Measurements from ENCODE around the gene SWAP70. TPM values are rescaled to one million over a fixed set of nuclear protein-coding genes. Genes with fewer than 3 reads are reported as not detected.

The SWAP70 gene
- total RNA-seq, 2 donors from 2014 or later = 28.8 to 30.7 TPM

- no peaks in the 10 kb centered on the region for H3K4me1 ChIP-seq (ENCODE audit: control insufficient read depth, insufficient read depth, low read length)
- no peak for DNase-seq
- H3K9me3 Mint-ChIP-seq = peaks cover 11% of the 10 kb centered on the region
- H3K27ac Mint-ChIP-seq = peak overlapping the region; percentile 1
- peaks cover 71% of the 10 kb centered on the region for H3K36me3 Mint-ChIP-seq (ENCODE audit: low read depth)
- no peaks in the 10 kb centered on the region for H3K27me3 Mint-ChIP-seq (ENCODE audit: insufficient read depth)
- TF ChIP-seq, protein P1, sequence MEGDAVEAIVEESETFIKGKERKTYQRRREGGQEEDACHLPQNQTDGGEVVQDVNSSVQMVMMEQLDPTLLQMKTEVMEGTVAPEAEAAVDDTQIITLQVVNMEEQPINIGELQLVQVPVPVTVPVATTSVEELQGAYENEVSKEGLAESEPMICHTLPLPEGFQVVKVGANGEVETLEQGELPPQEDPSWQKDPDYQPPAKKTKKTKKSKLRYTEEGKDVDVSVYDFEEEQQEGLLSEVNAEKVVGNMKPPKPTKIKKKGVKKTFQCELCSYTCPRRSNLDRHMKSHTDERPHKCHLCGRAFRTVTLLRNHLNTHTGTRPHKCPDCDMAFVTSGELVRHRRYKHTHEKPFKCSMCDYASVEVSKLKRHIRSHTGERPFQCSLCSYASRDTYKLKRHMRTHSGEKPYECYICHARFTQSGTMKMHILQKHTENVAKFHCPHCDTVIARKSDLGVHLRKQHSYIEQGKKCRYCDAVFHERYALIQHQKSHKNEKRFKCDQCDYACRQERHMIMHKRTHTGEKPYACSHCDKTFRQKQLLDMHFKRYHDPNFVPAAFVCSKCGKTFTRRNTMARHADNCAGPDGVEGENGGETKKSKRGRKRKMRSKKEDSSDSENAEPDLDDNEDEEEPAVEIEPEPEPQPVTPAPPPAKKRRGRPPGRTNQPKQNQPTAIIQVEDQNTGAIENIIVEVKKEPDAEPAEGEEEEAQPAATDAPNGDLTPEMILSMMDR (conservative IDR thresholded peaks at IDR 0.05) = no peak
- H3K4me3 ChIP-seq (ENCODE audit: low read length) = no peak overlapping the region
- H3K27me3 ChIP-seq (ENCODE audit: control insufficient read depth, insufficient read depth, low read length, poor library complexity, severe bottlenecking) = no peaks in the 10 kb centered on the region
- peaks cover 84% of the 10 kb centered on the region for H3K36me3 ChIP-seq (ENCODE audit: control insufficient read depth, insufficient read depth, low read length)
- H3K27ac ChIP-seq (ENCODE audit: low read depth, low read length) = no peak overlapping the region
- WGBS, 2 experiments (ENCODE audit: insufficient coverage in 1 of 2, insufficient read length in 1 of 2) = 72 to 81% methylated on average over 3 of the region's 3 CpGs
- H3K9ac ChIP-seq (ENCODE audit: extremely low read depth, low read length, poor library complexity, severe bottlenecking) = no peak overlapping the region
- no peak overlapping the region for H3K4me3 Mint-ChIP-seq
- peaks cover 4% of the 10 kb centered on the region for H3K4me1 Mint-ChIP-seq
- H3K9me3 ChIP-seq (ENCODE audit: control insufficient read depth, low read length) = peaks cover 23% of the 10 kb centered on the region
Observed at GRCh38 chr11:9738116-9738515, 74.2 kb downstream of the SWAP70 start.

GRCh38 chr11:9738707-9739106 lies 74.8 kb downstream of the SWAP70 start:
- no peak overlapping the region for H3K4me3 Mint-ChIP-seq
- 89 to 93% methylated on average over 1 of the region's 1 CpG for WGBS, 2 experiments (ENCODE audit: insufficient coverage in 1 of 2, insufficient read length in 1 of 2)
- H3K9ac ChIP-seq (ENCODE audit: extremely low read depth, low read length, poor library complexity, severe bottlenecking) = no peak overlapping the region
- peaks cover 13% of the 10 kb centered on the region for H3K9me3 Mint-ChIP-seq
- H3K36me3 ChIP-seq (ENCODE audit: control insufficient read depth, insufficient read depth, low read length) = peaks cover 78% of the 10 kb centered on the region
- H3K36me3 Mint-ChIP-seq (ENCODE audit: low read depth) = peaks cover 70% of the 10 kb centered on the region
- peaks cover 4% of the 10 kb centered on the region for H3K4me1 Mint-ChIP-seq
- peaks cover 23% of the 10 kb centered on the region for H3K9me3 ChIP-seq (ENCODE audit: control insufficient read depth, low read length)
- TF ChIP-seq, protein P1 (conservative IDR thresholded peaks at IDR 0.05) = no peak
- no peaks in the 10 kb centered on the region for H3K27me3 ChIP-seq (ENCODE audit: control insufficient read depth, insufficient read depth, low read length, poor library complexity, severe bottlenecking)
- H3K27ac Mint-ChIP-seq = no peak overlapping the region
- no peaks in the 10 kb centered on the region for H3K27me3 Mint-ChIP-seq (ENCODE audit: insufficient read depth)
- no peaks in the 10 kb centered on the region for H3K4me1 ChIP-seq (ENCODE audit: control insufficient read depth, insufficient read depth, low read length)
- H3K4me3 ChIP-seq (ENCODE audit: low read length) = no peak overlapping the region
- no peak for DNase-seq
- H3K27ac ChIP-seq (ENCODE audit: low read depth, low read length) = no peak overlapping the region

GRCh38 chr11:9739123-9739900 lies 75.4 kb downstream of the SWAP70 start:
- Histone ChIP-seq H3K4me3 (ENCODE audit: low read length) (no peak overlapping the region), H3K9ac (ENCODE audit: extremely low read depth, low read length, poor library complexity, severe bottlenecking) (no peak overlapping the region), H3K4me1 (ENCODE audit: control insufficient read depth, insufficient read depth, low read length) (no peaks in the 10 kb centered on the region), H3K9me3 (ENCODE audit: control insufficient read depth, low read length) (peaks cover 20% of the 10 kb centered on the region), H3K36me3 (ENCODE audit: control insufficient read depth, insufficient read depth, low read length) (peaks cover 75% of the 10 kb centered on the region), H3K27ac (ENCODE audit: low read depth, low read length) (no peak overlapping the region), H3K27me3 (ENCODE audit: control insufficient read depth, insufficient read depth, low read length, poor library complexity, severe bottlenecking) (no peaks in the 10 kb centered on the region)
- Mint-ChIP-seq H3K9me3 (peaks cover 13% of the 10 kb centered on the region), H3K27me3 (ENCODE audit: insufficient read depth) (no peaks in the 10 kb centered on the region), H3K27ac (no peak overlapping the region), H3K4me3 (no peak overlapping the region), H3K4me1 (peaks cover 4% of the 10 kb centered on the region), H3K36me3 (ENCODE audit: low read depth) (peaks cover 68% of the 10 kb centered on the region)
- DNase-seq = no peak
- TF ChIP-seq, protein P1 (conservative IDR thresholded peaks at IDR 0.05) = no peak
- 96 to 97% methylated on average over 2 to 4 of the region's 4 CpGs for WGBS, 2 experiments (ENCODE audit: insufficient coverage in 1 of 2, insufficient read length in 1 of 2)
